HG02870 (cell line): ENCODE measurements around the gene PLCG2.
"Not testable (repeated sequence)": the region's sequence is repeated elsewhere in the genome, so short reads cannot be mapped to it uniquely, and the experiment has no call there.

Experiments used
- ATAC-seq: cut with Tn5 transposase; IDR thresholded peaks from one replicate; pipeline ENCODE4 v1.9.1; 2021; ENCODE audit warnings: mild to moderate bottlenecking, moderate library complexity; ENCODE audit not compliant: unreplicated experiment

PLCG2 gene

GRCh38 chr16:81873206-81873605 is 94.1 kb downstream of the PLCG2 start:
- ATAC-seq = no peak

- ATAC-seq = no peak
These were observed 95.0 kb downstream of the PLCG2 start for GRCh38 chr16:81873843-81874752.

GRCh38 chr16:81875461-81875860 is 96.4 kb downstream of the PLCG2 start:
- no peak for ATAC-seq

GRCh38 chr16:81876273-81876900 is 97.3 kb downstream of the PLCG2 start:
- no peak for ATAC-seq

- not testable (repeated sequence) for ATAC-seq
These were observed 98.4 kb downstream of the PLCG2 start for GRCh38 chr16:81877490-81877889.

- ATAC-seq = no peak
These were observed 99.4 kb downstream of the PLCG2 start for GRCh38 chr16:81878529-81878928.

- ATAC-seq = no peak
These were observed 100.5 kb downstream of the PLCG2 start for GRCh38 chr16:81879625-81880024.

GRCh38 chr16:81880816-81881215 is 101.7 kb downstream of the PLCG2 start:
- ATAC-seq = no peak

GRCh38 chr16:81881228-81881627 is 102.1 kb downstream of the PLCG2 start:
- ATAC-seq = no peak

- ATAC-seq = no peak
These were observed 103.5 kb downstream of the PLCG2 start for GRCh38 chr16:81882559-81882958.

- no peak for ATAC-seq
These were observed 104.1 kb downstream of the PLCG2 start for GRCh38 chr16:81883235-81883634.

GRCh38 chr16:81885976-81886586 is 107.0 kb downstream of the PLCG2 start:
- ATAC-seq = no peak

- no peak for ATAC-seq
These were observed 109.7 kb downstream of the PLCG2 start for GRCh38 chr16:81888520-81889394.

- no peak for ATAC-seq
These were observed 112.8 kb downstream of the PLCG2 start for GRCh38 chr16:81891736-81892364.

GRCh38 chr16:81894592-81894991 is 115.5 kb downstream of the PLCG2 start:
- ATAC-seq = no peak

GRCh38 chr16:81896902-81897301 is 117.8 kb downstream of the PLCG2 start:
- no peak for ATAC-seq

- ATAC-seq = no peak
These were observed 120.5 kb downstream of the PLCG2 start for GRCh38 chr16:81899601-81900000.

GRCh38 chr16:81900014-81900413 is 120.9 kb downstream of the PLCG2 start:
- no peak for ATAC-seq

- no peak for ATAC-seq
These were observed 121.4 kb downstream of the PLCG2 start for GRCh38 chr16:81900456-81900855.

- no peak for ATAC-seq
These were observed 122.4 kb downstream of the PLCG2 start for GRCh38 chr16:81901484-81901883.
